PC-9 (cell line): ENCODE measurements around the gene SYMPK. TPM values are rescaled to one million over a fixed set of nuclear protein-coding genes. Genes with fewer than 3 reads are reported as not detected.

Experiments
- BruUV-seq: library from RNA; stranded (reverse); fragments of 400-500 nt; replicated peaks from 2 replicates; lab custom pipeline; 2021; lab: Mats Ljungman, UMichigan
- CTCF ChIA-PET: fragments of 300-600 bp; sonication (Branson Sonifier 250); formaldehyde crosslinking; loops from one replicate; lab custom pipeline; 2022; ENCODE audit warnings: antibody characterized with exemption; lab: Charles Lee
- POLR2A ChIA-PET: fragments of 300-600 bp; sonication (Branson Sonifier 250); formaldehyde crosslinking; loops from one replicate; lab custom pipeline; 2022; ENCODE audit warnings: antibody characterized with exemption; ENCODE audit not compliant: unreplicated experiment; lab: Charles Lee
- DNase-seq, 2 experiments: peaks; one replicate each; pipeline versions ENCODE4 v3.0.0 to v3.0.0-alpha.2; 2015 to 2022; ENCODE audit warnings: mixed read lengths in 1 of 2
- H2AFZ ChIP-seq: fragments of 200-600 bp; sonication (generic); 2 replicates; pipeline ENCODE4 v1.8.1; 2017; ENCODE audit warnings: antibody characterized with exemption
- H3F3A ChIP-seq: fragments of 200-600 bp; sonication (generic); 2 replicates; pipeline ENCODE4 v1.8.1; 2017; ENCODE audit warnings: antibody characterized with exemption, mild to moderate bottlenecking, low read depth; ENCODE audit not compliant: insufficient read depth
- H3K27ac ChIP-seq: fragments of 200-600 bp; sonication (generic); 2 replicates; pipeline ENCODE4 v1.6.1; 2016; ENCODE audit warnings: mixed run types
- H3K27me3 ChIP-seq: fragments of 200-600 bp; sonication (generic); 2 replicates; pipeline ENCODE4 v1.6.1; 2016; ENCODE audit warnings: low read depth, mixed run types; ENCODE audit not compliant: insufficient read depth
- H3K36me3 ChIP-seq: fragments of 200-600 bp; sonication (generic); 2 replicates; pipeline ENCODE4 v1.6.1; 2016; ENCODE audit warnings: low read depth, mixed run types
- H3K4me1 ChIP-seq: fragments of 200-600 bp; sonication (generic); replicated peaks from 2 replicates; pipeline ENCODE4 v1.6.1; 2016; ENCODE audit warnings: mixed run types; ENCODE audit not compliant: insufficient read depth
- H3K4me2 ChIP-seq: fragments of 200-600 bp; sonication (generic); 2 replicates; pipeline ENCODE4 v1.6.1; 2017; ENCODE audit warnings: mixed run types
- H3K4me3 ChIP-seq: fragments of 200-600 bp; sonication (generic); 2 replicates; pipeline ENCODE4 v1.6.1; 2016; ENCODE audit warnings: mixed run types
- H3K79me2 ChIP-seq: fragments of 200-600 bp; sonication (generic); 2 replicates; pipeline ENCODE4 v1.6.1; 2017; ENCODE audit warnings: low read depth, mixed run types
- H3K9me2 ChIP-seq: fragments of 200-600 bp; sonication (generic); 2 replicates; pipeline ENCODE4 v1.8.1; 2017; ENCODE audit warnings: mild to moderate bottlenecking; ENCODE audit not compliant: insufficient read depth
- H3K9me3 ChIP-seq: fragments of 200-600 bp; sonication (generic); 2 replicates; pipeline ENCODE4 v1.8.1; 2016; ENCODE audit warnings: low read depth; ENCODE audit not compliant: insufficient read depth
- H4K20me1 ChIP-seq: fragments of 200-600 bp; sonication (generic); 2 replicates; pipeline ENCODE4 v1.8.1; 2017; ENCODE audit not compliant: insufficient read depth
- EZH2 ChIP-seq: fragments of 200-600 bp; sonication (generic); IDR thresholded peaks from 2 replicates; pipeline ENCODE4 v1.8.0; 2017; ENCODE audit warnings: antibody characterized with exemption, low read depth
- intact Hi-C: fragments of 100-400 bp; cut with micrococcal nuclease; formaldehyde crosslinking; loops from one replicate; pipeline ENCODE4 v1.10.0; 2022; ENCODE audit not compliant: unreplicated experiment
- total RNA-seq: library from RNA; stranded (reverse); gene quantifications from 2 replicates; pipeline ENCODE4 v1.2.3, GENCODE V29; 2021
- TF ChIP-seq, protein P1 (sequence below): fragments of 200-600 bp; sonication (generic); conservative IDR thresholded peaks from 2 replicates; pipeline ENCODE4 v1.6.1; 2017; ENCODE audit warnings: mixed run types, antibody characterized with exemption, mild to moderate bottlenecking, moderate library complexity

Gene SYMPK
- total RNA-seq, 1 experiment from 2014 or later, result 85.5 TPM

DNA sequence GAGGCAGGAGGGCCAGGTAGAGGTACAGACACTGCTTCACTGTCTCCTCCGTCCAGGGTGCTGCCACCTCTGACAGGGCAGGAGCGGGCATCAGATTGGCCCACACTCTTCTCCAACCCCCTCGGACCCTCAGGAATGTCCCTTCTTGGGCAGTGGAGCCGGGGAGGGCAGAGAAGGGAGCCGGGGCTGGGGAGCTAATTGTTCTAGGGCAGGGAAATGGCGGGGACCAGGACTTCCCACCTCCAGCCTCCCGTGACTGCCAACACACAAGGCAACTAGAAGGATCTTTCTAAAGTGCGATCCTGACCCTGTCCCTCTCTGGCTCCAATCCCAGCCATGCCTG is 37.7 kb downstream of the SYMPK start:
- no peaks in the 10 kb centered on the region for H3K27me3 ChIP-seq
- H3K27ac ChIP-seq, result no peak overlapping the region
- TF ChIP-seq EZH2, result no peak
- TF ChIP-seq, protein P1, sequence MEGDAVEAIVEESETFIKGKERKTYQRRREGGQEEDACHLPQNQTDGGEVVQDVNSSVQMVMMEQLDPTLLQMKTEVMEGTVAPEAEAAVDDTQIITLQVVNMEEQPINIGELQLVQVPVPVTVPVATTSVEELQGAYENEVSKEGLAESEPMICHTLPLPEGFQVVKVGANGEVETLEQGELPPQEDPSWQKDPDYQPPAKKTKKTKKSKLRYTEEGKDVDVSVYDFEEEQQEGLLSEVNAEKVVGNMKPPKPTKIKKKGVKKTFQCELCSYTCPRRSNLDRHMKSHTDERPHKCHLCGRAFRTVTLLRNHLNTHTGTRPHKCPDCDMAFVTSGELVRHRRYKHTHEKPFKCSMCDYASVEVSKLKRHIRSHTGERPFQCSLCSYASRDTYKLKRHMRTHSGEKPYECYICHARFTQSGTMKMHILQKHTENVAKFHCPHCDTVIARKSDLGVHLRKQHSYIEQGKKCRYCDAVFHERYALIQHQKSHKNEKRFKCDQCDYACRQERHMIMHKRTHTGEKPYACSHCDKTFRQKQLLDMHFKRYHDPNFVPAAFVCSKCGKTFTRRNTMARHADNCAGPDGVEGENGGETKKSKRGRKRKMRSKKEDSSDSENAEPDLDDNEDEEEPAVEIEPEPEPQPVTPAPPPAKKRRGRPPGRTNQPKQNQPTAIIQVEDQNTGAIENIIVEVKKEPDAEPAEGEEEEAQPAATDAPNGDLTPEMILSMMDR, result no peak
- no peak overlapping the region for H2AFZ ChIP-seq
- no TSS peak for BruUV-seq
- CTCF ChIA-PET, result no interaction called here
- H3K79me2 ChIP-seq, result no peaks in the 10 kb centered on the region
- intact Hi-C loops, result no loop called here
- peaks cover 7% of the 10 kb centered on the region; the same call in 1 of the 2 replicates for H3F3A ChIP-seq
- H3K4me1 ChIP-seq, result no peaks in the 10 kb centered on the region
- no peak overlapping the region for H3K4me2 ChIP-seq
- no peak for DNase-seq
- H3K9me2 ChIP-seq, result no peaks in the 10 kb centered on the region
- H3K9me3 ChIP-seq, result no peaks in the 10 kb centered on the region
- POLR2A ChIA-PET, result no interaction called here
- H4K20me1 ChIP-seq, result peaks cover 3% of the 10 kb centered on the region
- H3K4me3 ChIP-seq, result no peak overlapping the region
- H3K36me3 ChIP-seq, result no peaks in the 10 kb centered on the region

DNA sequence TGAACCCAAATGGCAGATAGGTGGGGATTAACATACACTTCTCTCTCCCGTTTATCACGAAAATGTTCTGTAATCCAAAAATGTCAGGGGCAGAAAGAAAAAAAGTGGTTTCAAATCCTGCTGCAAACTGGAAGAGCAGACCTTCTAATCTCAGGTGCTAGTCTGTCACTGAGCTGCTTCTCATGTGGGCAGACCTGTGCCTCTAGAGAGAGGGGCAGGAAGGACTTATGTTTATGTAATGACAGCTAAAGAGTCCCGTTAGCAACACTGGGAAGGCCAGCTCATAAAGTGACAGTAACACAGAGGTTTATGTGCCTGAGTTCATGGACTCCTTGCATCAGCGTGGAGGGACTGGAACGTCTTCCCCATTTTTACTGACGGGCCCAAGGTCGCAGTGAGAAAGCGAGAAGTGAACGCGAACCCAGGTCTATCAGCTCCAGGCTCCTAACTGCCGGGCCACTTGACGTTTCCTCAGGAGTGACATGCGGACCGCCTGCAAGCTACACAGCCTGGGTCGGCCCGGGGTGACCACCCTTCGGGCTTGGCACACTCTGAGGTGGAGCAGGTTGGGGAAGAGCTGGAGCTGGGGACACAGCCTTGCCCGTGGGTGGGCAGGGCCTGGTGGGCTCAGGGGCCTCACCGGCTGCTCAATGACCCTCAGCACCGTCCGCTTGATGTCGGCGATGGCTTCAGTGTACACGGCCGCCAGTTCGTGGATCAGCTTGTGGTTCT is 38.2 kb downstream of the SYMPK start:
- no TSS peak for BruUV-seq
- DNase-seq, result peak in 1 of 2 experiments; percentile 23
- H3K9me2 ChIP-seq, result no peaks in the 10 kb centered on the region
- no peaks in the 10 kb centered on the region for H3K79me2 ChIP-seq
- intact Hi-C loops, result no loop called here
- no peak overlapping the region for H2AFZ ChIP-seq
- H3K27ac ChIP-seq, result no peak overlapping the region
- H3K9me3 ChIP-seq, result no peaks in the 10 kb centered on the region
- TF ChIP-seq, protein P1, result no peak
- TF ChIP-seq EZH2, result no peak
- H3K36me3 ChIP-seq, result no peaks in the 10 kb centered on the region
- H3K27me3 ChIP-seq, result no peaks in the 10 kb centered on the region
- H3K4me3 ChIP-seq, result no peak overlapping the region
- POLR2A ChIA-PET, result no interaction called here
- CTCF ChIA-PET, result no interaction called here
- no peaks in the 10 kb centered on the region for H3K4me1 ChIP-seq
- H3F3A ChIP-seq, result peaks cover 7% of the 10 kb centered on the region; the same call in 1 of the 2 replicates
- no peak overlapping the region for H3K4me2 ChIP-seq
- no peaks in the 10 kb centered on the region for H4K20me1 ChIP-seq

DNA sequence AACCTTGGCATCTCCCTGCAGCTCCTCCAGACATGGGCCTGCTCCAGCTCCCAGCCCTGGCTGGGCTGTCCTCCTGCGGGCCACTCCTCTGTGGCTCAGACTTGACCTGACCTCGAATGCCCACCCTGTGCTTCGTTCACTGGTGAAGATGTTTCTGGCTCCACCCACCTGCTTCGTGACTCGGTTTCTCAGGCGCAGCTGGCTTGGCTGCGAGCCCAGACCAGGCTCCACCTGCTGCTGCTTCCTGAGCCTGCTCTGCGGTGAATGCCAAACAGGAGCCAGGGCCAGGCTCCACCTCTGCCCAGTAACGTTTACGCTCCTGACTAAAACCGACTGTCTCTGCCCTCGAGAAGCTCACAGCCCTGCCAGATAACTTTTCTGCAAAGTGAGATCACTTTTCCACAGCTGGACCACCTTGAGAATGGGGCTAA is 38.9 kb downstream of the SYMPK start:
- no peaks in the 10 kb centered on the region for H4K20me1 ChIP-seq
- TF ChIP-seq, protein P1, result no peak
- no peak for TF ChIP-seq EZH2
- DNase-seq, result peak in 1 of 2 experiments; percentile 35
- no peaks in the 10 kb centered on the region for H3K27me3 ChIP-seq
- POLR2A ChIA-PET, result no interaction called here
- intact Hi-C loops, result no loop called here
- H3K9me3 ChIP-seq, result no peaks in the 10 kb centered on the region
- H3F3A ChIP-seq, result peaks cover 7% of the 10 kb centered on the region; the same call in 1 of the 2 replicates
- no peaks in the 10 kb centered on the region for H3K79me2 ChIP-seq
- H3K4me2 ChIP-seq, result no peak overlapping the region
- no peak overlapping the region for H3K27ac ChIP-seq
- no TSS peak for BruUV-seq
- no peaks in the 10 kb centered on the region for H3K4me1 ChIP-seq
- no peaks in the 10 kb centered on the region for H3K36me3 ChIP-seq
- no peak overlapping the region for H2AFZ ChIP-seq
- CTCF ChIA-PET, result no interaction called here
- H3K9me2 ChIP-seq, result no peaks in the 10 kb centered on the region
- H3K4me3 ChIP-seq, result no peak overlapping the region
